ENCODE measurements around the gene FA2H.
"Not testable (repeated sequence)": the region's sequence is repeated elsewhere in the genome, so short reads cannot be mapped to it uniquely, and the experiment has no call there.

FA2H gene

GRCh38 chr16:74743045-74743667 is 31.5 kb downstream of the FA2H start:
- DNase-seq: no peak

GRCh38 chr16:74742051-74742481 is 32.6 kb downstream of the FA2H start:
- DNase-seq: no peak

- no peak for DNase-seq
Observed at GRCh38 chr16:74740795-74741304, 33.8 kb downstream of the FA2H start.

GRCh38 chr16:74739275-74739674 is 35.3 kb downstream of the FA2H start:
- no peak for DNase-seq

GRCh38 chr16:74738816-74739215 is 35.8 kb downstream of the FA2H start:
- no peak for DNase-seq

- DNase-seq: no peak
Observed at GRCh38 chr16:74738113-74738541, 36.5 kb downstream of the FA2H start.

GRCh38 chr16:74737521-74737920 is 37.1 kb downstream of the FA2H start:
- DNase-seq: no peak

- no peak for DNase-seq
Observed at GRCh38 chr16:74736531-74737157, 38.0 kb downstream of the FA2H start.

GRCh38 chr16:74735554-74735953 is 39.1 kb downstream of the FA2H start:
- no peak for DNase-seq

GRCh38 chr16:74735162-74735452 is 39.5 kb downstream of the FA2H start:
- DNase-seq: no peak

- no peak for DNase-seq
Observed at GRCh38 chr16:74734361-74735161, 40.1 kb downstream of the FA2H start.

- DNase-seq: no peak
Observed at GRCh38 chr16:74732707-74733350, 41.8 kb downstream of the FA2H start.

- DNase-seq: no peak
Observed at GRCh38 chr16:74731853-74732477, 42.7 kb downstream of the FA2H start.

- no peak for DNase-seq
Observed at GRCh38 chr16:74729783-74730683, 44.6 kb downstream of the FA2H start.

- DNase-seq: no peak
Observed at GRCh38 chr16:74727903-74728302, 46.7 kb downstream of the FA2H start.

- DNase-seq: no peak
Observed at GRCh38 chr16:74726716-74727115, 47.9 kb downstream of the FA2H start.

- no peak for DNase-seq
Observed at GRCh38 chr16:74725651-74726455, 48.8 kb downstream of the FA2H start.

- no peak for DNase-seq
Observed at GRCh38 chr16:74724820-74725549, 49.6 kb downstream of the FA2H start.

- no peak for DNase-seq
Observed at GRCh38 chr16:74723256-74723655, 51.4 kb downstream of the FA2H start.

GRCh38 chr16:74722156-74722555 is 52.5 kb downstream of the FA2H start:
- not testable (repeated sequence) for DNase-seq

Measured in activated naive CD4-positive, alpha-beta T cell treated with anti-CD3 and anti-CD28 coated beads, Interleukin-2, amount 50 U/mL, for 16 hours (primary cell).